ENCODE data around the gene ZDHHC6. TPM values are rescaled to one million over a fixed set of nuclear protein-coding genes. Genes with fewer than 3 reads are reported as not detected.
"Not testable (repeated sequence)": the region's sequence is repeated elsewhere in the genome, so short reads cannot be mapped to it uniquely, and the experiment has no call there.

Gene ZDHHC6
- polyA plus RNA-seq, 1 experiment, result 16.1 TPM

DNA sequence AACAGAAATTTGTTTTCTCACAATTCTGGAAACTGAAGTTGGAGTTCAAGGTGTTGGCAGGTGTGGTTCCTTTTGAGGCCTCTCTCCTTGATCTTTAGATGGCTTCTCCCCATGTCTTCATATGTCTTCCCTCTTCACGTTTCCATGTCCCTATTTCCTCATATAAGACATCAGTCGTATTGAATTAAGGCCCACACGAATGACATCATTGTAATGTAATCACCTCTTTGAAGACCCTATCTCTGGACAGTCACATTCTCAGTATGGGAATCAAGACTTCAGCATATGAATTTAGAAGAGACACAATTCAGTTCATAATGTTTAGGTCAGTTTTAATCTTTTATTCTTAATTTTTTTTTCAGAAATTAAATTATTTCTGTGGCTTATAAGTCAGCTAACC, 20.1 kb upstream of the ZDHHC6 start:
- H3K36me3 ChIP-seq (ENCODE audit: control insufficient read depth, insufficient read depth, low read length), result no peaks in the 10 kb centered on the region; the same call in 1 of the 2 replicates
- H3K27me3 ChIP-seq (ENCODE audit: control insufficient read depth, insufficient read depth, low read length), result no peaks in the 10 kb centered on the region
- CTCF ChIA-PET, result interaction anchor here (1.4 kb wide), 1 partner anchor 15 kb away, joined by 3 read pairs; no protein-coding TSS in a partner anchor
- no peak for DNase-seq (ENCODE audit: low read depth)
- POLR2A ChIA-PET, result no interaction called here
- H3K4me3 ChIP-seq (ENCODE audit: low read depth, low read length), result no peak overlapping the region
- TF ChIP-seq, protein P1, sequence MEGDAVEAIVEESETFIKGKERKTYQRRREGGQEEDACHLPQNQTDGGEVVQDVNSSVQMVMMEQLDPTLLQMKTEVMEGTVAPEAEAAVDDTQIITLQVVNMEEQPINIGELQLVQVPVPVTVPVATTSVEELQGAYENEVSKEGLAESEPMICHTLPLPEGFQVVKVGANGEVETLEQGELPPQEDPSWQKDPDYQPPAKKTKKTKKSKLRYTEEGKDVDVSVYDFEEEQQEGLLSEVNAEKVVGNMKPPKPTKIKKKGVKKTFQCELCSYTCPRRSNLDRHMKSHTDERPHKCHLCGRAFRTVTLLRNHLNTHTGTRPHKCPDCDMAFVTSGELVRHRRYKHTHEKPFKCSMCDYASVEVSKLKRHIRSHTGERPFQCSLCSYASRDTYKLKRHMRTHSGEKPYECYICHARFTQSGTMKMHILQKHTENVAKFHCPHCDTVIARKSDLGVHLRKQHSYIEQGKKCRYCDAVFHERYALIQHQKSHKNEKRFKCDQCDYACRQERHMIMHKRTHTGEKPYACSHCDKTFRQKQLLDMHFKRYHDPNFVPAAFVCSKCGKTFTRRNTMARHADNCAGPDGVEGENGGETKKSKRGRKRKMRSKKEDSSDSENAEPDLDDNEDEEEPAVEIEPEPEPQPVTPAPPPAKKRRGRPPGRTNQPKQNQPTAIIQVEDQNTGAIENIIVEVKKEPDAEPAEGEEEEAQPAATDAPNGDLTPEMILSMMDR (IDR thresholded peaks at IDR 0.05; ENCODE audit: insufficient read depth, low read depth, low read length), result no peak

DNA sequence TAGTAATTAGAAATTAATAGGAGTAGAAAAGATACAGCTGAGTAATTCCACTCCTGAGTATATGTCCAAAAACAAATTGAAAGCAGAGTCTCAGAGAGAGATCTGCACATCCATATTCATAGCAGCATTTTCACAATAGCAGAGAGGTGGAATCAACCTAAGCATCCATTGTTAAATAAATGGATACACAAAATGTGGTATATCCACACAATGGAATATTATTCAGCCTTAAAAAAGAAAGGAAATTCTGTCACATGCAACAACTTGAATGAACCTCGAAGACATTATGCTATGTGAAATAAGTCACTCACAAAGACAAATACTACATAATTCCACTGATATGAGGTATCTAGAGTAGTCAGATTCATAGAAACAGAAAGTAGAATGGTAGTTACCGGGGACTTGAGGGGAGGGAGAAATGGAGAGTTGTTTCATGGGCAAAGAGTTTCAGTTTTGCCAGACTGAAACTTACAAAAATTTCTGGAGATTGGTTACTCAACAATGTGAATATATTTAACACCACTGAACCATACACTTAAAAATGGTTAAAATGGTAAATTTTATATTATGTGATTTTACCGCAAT, 18.7 kb upstream of the ZDHHC6 start:
- DNase-seq (ENCODE audit: low read depth), result no peak
- ChIA-PET POLR2A (no interaction called here), CTCF (no interaction called here)

DNA sequence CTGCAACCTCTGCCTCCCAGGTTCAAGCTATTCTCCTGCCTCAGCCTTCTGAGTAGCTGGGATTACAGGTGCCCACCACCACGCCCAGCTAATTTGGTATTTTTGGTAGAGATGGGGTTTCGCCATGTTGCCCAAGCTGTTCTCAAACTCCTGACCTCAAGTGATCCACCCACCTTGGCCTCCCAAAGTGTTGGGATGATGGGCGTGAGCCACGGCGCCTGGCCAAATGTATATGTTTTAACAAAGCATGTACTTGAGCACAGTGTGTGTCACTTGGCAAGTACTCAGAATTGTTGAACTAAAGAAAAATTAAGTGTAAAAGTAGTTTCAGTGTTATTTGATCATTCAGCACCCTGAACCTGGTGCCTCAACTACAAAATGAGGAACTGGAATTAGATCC, 17.4 kb upstream of the ZDHHC6 start:
- CTCF ChIA-PET, result interaction anchor here (1.6 kb wide), 1 partner anchor 1057 kb away, joined by 4 read pairs; no protein-coding TSS in a partner anchor
- POLR2A ChIA-PET, result not testable (repeated sequence)

More for the DNA sequence above, 18.7 kb upstream of the ZDHHC6 start:
- H3K27me3 ChIP-seq (ENCODE audit: control insufficient read depth, insufficient read depth, low read length), result no peaks in the 10 kb centered on the region
- H3K4me3 ChIP-seq (ENCODE audit: low read depth, low read length), result no peak overlapping the region
- TF ChIP-seq, protein P1 (IDR thresholded peaks at IDR 0.05; ENCODE audit: insufficient read depth, low read depth, low read length), result no peak
- H3K36me3 ChIP-seq (ENCODE audit: control insufficient read depth, insufficient read depth, low read length), result no peaks in the 10 kb centered on the region; the same call in 1 of the 2 replicates

DNA sequence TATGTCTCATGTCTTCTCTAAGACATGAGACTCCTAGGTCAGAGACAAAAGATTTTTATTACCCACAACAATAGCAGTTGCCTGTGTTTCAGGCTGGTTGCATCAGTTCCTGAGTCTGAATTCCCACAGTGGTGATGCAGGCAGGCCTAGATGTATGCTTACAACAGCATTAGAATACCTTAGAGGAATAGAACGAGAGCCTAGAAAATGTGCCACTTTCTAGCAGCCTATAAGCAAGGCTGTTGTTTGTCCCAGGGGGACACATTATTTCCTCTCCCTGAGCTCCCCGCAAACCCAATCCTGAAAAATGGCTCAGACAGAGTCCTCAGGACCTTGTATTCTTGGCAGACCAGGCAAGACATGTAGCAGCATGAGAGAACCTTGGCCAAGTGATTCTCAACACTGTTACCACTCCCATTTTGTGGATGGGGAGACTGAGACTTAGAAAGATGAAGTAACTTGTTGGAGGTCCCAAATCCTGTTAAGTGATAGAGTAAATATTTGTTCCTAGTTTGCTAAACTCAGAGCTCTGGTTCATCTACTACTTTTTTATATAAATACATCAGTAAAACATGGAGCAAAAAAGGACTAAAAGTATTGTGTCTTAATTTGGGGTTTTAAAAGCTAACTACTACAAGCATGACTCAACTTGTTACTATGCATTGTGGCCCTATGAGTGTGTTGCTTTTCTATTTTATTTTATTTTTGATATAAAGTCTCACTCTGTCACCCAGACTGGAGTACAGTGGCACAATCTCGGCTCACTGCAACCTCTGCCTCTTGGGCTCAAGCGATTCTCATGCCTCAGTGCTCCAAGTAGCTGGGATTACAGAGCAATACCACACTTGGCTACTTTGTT, 14.5 kb upstream of the ZDHHC6 start:
- Histone ChIP-seq H3K36me3 (ENCODE audit: control insufficient read depth, insufficient read depth, low read length) (no peaks in the 10 kb centered on the region; the same call in 1 of the 2 replicates), H3K4me3 (ENCODE audit: low read depth, low read length) (no peak overlapping the region), H3K27me3 (ENCODE audit: control insufficient read depth, insufficient read depth, low read length) (no peaks in the 10 kb centered on the region)
- DNase-seq (ENCODE audit: low read depth), result no peak
- ChIA-PET CTCF (interaction anchor here (1.3 to 1.6 kb wide), 3 partner anchors 12 to 1102 kb away, joined by 3 to 11 read pairs (median 5); no protein-coding TSS in a partner anchor), POLR2A (no interaction called here)
- TF ChIP-seq, protein P1 (IDR thresholded peaks at IDR 0.05; ENCODE audit: insufficient read depth, low read depth, low read length), result no peak

More for the DNA sequence above, 17.4 kb upstream of the ZDHHC6 start:
- not testable (repeated sequence) for H3K27me3 ChIP-seq (ENCODE audit: control insufficient read depth, insufficient read depth, low read length); H3K36me3 ChIP-seq (ENCODE audit: control insufficient read depth, insufficient read depth, low read length); H3K4me3 ChIP-seq (ENCODE audit: low read depth, low read length); DNase-seq (ENCODE audit: low read depth)

DNA sequence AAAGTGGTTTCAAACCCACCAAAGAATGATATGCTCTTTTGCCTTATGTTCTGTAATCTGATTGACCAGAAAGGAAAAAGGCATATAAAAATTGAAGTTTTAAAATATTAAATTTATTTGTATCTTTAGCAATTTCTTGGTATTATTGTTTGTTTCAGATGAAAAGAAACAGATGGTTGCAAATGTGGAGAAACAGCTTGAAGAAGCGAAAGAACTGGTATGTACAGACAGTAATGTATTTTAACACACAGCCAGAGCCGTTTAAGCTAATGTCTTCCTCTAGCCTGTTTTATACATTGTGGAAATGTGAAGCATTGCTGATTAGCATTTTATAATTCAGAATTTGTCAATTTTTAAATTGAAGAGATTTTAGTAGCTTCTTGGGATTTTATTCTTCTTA, 13.7 kb upstream of the ZDHHC6 start:
- no peak for DNase-seq (ENCODE audit: low read depth)

More for the DNA sequence above, 13.7 kb upstream of the ZDHHC6 start:
- Histone ChIP-seq H3K36me3 (ENCODE audit: control insufficient read depth, insufficient read depth, low read length) (no peaks in the 10 kb centered on the region; the same call in 1 of the 2 replicates), H3K4me3 (ENCODE audit: low read depth, low read length) (no peak overlapping the region), H3K27me3 (ENCODE audit: control insufficient read depth, insufficient read depth, low read length) (no peaks in the 10 kb centered on the region)
- POLR2A ChIA-PET, result no interaction called here
- CTCF ChIA-PET, result interaction anchor here (0.9 to 1.6 kb wide), 4 partner anchors 10 to 1103 kb away, joined by 3 to 5 read pairs (median 4); no protein-coding TSS in a partner anchor
- TF ChIP-seq, protein P1 (IDR thresholded peaks at IDR 0.05; ENCODE audit: insufficient read depth, low read depth, low read length), result no peak
